Erythroblast (primary cell): ENCODE data around the gene GPATCH2L.
A peak's percentile ranks its signal among the peaks of the same experiment; 100 is the strongest.

Experiments
- DNase-seq, 2 experiments: peaks; one replicate each; lab custom pipeline; 2025; lab: John Stamatoyannopoulos, UW
- GATA1 ChIP-seq: IDR thresholded peaks from 2 replicates; pipeline ENCODE4 v1.6.1; 2011; ENCODE audit warnings: low read depth, mild to moderate bottlenecking, control low read depth, low read length, moderate library complexity
- POLR2A ChIP-seq: IDR thresholded peaks from 2 replicates; pipeline ENCODE4 v1.6.1; 2011; ENCODE audit warnings: mild to moderate bottlenecking, low read length

The GPATCH2L gene

DNA sequence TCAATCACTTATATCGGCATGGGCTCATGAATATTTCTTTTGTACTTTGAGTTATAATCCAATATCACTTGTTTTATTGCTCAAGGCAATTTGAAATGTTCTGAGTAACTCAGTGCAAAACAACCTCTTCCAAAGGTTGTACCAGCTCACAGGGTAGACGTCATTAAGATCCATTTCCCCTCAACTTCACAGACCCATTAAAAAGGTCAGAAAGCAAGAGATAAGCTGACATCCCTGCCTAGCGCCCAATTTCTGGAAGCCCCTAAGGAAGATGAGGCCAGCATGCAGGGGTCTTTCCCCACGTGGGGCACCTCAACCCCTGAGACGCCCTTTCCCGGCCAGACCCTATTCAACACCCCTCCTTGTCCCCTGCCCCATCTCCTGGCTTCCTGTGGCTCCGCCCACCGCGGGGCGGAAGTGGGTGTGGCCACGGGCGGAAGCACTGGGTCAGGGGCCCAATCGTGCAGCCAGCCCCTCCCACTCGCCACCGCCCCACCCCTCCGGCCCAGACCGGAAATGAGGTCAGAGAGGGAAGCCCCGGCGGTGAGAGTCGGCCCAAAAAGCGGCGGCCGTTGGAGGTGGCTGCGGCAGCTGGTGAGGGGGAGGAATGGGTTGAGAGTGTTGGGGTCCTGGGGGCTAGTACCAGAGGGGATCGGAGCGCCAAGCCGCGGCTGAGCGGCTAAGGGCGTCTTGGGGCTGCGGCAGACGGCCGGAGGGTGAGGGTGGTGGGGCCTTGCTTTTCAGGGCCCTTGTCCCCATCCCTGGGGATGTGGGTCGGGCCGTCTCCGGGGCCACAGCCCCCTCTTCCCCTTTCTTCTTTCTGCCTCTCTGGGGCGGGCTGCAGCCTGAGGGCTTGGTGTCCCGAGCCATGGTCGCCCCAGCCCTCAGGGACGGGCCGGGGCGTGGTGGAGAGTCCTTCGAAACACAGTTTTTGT is at the start of gene GPATCH2L:
Gene GPATCH2L, plus strand, starts transcription at position 525 of the 935 bp plus-strand sequence. CDS start 2,442 bp downstream, outside the sequence.
- DNase-seq = peak; percentile 93 to 96
- TF ChIP-seq POLR2A = peak; percentile 82
- no peak for TF ChIP-seq GATA1

- DNase-seq = no peak
- TF ChIP-seq GATA1 (no peak), POLR2A (no peak)
Observed at GRCh38 chr14:76104802-76105355, 46.8 kb upstream of the GPATCH2L start.

DNA sequence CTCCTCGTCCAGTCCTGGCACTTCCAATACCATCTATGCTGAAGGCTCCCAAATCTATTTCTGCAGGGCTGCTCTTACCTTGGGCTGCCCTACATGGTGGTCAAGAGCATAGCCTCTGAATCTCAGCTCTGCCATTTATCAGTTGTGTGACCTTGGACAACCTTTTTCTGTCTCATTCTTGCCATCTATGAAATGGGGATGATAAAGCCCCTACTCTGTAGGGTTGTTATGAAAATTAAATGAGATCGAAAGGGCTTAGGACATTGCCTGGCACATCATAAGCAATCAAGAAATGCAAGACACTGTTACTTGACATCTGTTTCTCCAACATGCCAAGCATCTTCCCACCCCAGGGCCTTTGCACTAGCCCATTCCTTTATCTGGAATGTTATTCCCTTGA is 45.5 kb upstream of the GPATCH2L start:
- TF ChIP-seq POLR2A (no peak), GATA1 (no peak)
- DNase-seq = no peak

DNA sequence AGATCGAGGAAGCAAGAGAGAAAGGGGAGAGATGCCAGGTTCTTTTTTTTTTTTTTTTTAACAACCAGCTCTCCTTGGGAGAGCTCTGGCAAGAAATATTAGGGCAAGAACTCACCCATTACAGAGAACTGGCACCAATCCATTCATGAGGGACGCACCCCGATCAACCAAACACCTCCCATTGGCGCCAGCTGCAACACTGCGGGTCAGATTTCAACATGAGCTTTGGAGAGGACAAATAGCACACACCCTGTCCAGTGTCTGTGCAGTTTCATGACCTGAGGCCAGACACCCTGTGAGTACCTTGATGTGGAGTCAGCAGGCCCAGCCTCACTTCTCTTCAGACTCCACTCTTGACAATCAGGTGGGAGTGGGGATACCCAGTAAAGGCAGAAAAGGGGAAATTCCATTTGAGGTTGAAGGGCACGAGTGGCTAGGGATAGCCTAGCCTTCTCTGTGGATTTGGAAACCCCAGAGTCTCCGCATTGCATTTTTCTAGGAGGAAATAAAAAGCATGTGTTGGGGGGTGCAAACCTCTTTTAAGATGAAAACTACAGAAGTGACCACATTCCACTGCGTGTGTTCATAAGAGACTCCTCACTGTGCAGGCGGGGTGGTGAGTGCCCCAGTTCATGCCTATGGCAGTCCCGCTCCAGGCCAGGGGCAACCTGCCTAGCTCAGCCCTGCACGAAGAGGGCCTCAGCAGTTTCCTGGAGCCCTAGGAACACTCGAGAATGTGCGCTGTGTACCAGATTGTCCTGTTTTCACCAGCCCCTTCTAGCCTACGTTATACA is 42.4 kb upstream of the GPATCH2L start:
- no peak for TF ChIP-seq GATA1
- no peak for TF ChIP-seq POLR2A
- no peak for DNase-seq

DNA sequence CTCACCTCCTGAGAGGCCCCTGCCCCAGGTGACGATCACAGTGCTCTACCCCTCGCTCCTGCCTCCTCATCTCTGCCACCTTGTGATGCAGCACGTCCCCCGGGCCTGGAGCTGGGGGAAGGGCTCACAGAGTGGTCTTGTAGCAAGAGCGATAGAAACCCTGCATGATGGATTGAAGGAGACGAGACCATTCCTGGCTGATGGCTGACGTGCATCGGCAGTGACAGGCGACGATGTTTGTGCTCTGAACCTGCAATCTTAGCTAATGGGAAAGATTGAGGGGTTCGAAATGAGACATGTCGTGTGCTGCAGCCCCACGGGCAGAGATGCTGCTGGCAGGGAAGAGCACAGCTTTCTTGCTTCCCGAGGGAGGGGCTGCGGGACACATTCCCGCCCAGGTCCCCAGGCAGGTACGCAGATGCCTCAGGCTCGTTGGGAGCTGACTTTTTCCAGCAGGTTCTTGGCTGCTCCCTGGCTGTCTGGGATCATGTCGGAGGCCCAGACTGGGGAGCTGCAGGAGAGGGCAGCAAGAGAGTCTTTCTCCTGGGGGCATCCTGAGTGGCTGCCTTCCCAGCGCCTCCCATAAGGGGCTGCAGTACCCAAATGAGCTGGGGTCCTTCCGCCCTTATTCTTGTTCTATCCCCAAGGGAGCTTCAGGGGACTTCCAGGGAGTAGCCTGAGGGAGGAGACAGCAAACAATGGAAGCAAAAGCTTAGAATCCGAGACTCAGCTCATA is 38.7 kb upstream of the GPATCH2L start:
- TF ChIP-seq GATA1 = no peak
- TF ChIP-seq POLR2A = no peak
- no peak for DNase-seq

GRCh38 chr14:76113691-76114090 is 38.0 kb upstream of the GPATCH2L start:
- DNase-seq = no peak
- TF ChIP-seq GATA1 = no peak
- TF ChIP-seq POLR2A = no peak

DNA sequence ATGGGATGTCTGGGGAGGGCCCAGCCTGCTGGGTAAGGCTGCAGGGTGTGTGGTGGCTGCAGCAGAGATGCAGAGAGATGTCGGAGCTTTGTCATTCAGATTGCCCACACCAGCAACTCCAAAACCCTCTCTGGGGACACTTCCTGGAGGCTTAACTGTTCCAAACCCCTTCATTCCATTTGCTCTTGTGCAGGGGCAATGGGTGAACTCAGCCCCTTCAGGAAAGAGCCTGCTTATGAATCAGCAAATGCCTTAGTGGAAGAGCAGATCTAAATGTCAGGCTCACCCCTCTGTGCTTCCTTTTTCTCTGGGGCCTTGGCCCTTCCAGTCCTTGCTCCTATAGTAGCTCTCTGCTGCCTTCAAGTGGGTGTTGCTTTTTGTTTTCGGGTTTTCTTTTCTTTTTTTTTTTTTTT is 36.7 kb upstream of the GPATCH2L start:
- TF ChIP-seq GATA1 (no peak), POLR2A (no peak)
- no peak for DNase-seq

DNA sequence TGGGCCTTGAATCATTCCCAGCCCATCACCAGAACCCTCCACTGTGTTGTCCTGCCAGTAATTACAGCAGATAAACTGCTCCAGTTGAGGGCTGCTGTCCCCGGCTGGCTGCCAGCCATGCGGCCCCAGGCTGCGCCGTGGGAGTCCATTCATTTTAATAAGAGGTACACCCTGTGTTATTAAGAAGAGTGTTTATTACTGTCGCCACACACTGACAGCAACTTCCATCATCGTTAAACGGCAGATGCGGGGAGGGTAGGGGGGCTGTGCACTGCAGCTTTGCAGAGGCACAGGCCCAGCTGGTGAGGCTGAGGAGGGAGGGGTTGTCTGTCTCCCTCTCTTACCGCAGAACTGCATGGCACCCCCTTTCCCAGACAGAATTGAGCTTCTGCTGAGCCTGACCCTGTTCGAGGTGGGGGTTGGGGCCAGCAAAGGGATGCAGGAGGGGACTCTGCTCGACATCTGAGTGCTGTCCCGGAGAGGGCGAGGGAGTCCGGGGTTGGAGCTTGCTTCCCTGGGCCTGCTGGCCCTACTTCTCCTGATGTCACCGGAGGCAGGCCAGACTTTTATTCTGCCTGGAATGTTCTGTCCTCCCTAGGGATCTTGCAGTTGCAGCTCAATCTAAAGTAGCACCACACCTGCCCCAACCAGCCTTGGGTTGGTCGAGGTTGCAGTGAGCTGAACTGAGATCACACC is 33.8 kb upstream of the GPATCH2L start:
- no peak for DNase-seq
- TF ChIP-seq GATA1 (no peak), POLR2A (no peak)

GRCh38 chr14:76118594-76118993 is 33.1 kb upstream of the GPATCH2L start:
- no peak for TF ChIP-seq GATA1
- no peak for TF ChIP-seq POLR2A
- DNase-seq = no peak

DNA sequence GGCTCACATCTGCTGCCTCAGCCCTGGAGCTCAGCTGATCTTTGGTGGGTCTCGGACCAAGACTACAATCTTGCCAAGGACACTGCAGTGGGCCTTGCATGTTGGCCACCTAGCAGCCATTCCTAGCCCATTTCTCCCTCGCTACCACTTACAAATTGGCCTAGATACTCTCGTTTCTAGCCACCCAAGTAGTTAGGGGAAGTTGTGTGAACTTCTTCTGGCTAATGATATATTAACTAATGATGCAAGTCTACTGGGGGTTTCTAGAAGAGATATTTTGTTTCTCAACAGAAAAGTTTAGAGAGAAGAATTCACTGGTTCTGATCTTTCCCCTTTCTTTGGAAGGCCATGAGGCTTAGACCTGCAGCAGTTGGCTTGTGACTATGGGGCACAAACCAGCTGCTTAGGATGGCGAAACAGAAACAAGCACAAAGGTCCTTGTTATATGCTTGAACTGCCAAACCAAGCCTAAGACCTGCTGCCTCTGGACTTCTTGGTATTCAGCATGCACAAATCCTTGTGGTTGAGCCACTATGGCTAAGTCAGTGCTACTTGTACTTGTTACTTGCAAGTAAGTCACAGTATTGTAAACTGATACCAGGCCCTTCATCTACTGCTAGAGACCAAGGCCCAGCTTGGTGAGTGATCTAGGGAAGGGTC is 30.5 kb upstream of the GPATCH2L start:
- no peak for DNase-seq
- TF ChIP-seq GATA1 (no peak), POLR2A (no peak)

DNA sequence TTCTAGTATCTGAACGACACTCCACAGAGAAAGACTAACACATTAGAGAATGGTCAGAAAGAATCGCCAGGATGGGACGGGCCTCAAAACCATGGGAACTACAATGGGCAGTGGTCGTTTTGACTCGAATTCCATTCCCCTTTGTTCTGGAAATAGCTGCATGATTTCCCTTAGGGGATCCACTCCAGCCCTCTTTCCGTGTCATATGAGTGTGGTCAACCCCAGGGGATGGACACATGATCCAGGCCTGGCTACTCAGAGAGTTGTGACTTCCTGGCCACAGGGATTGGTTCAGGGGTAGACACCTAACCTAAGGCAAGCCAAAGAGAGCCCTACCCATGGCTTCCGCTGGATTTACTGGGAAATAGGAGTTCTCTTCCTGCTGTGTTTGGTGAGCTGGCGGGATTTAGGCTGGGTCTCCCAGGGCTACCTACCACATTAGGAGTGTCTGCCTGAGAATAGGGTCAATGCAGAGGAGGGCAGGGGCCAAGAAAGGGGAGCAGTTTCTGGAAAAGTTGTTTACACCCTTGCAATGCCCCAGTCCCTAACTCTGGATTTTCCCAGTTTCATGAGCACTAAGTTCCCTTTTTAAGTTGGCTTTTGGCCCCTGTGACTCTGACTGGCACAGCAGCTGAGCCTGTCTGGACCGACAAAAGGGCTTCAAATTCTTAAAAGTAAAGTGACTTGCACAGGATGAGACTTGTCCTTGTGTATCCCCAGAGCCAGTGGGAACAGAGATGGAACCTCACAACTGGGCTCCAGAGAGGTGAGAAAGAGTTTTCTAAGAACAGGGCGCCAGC is 28.1 kb upstream of the GPATCH2L start:
- DNase-seq = no peak
- TF ChIP-seq GATA1 (no peak), POLR2A (no peak)
